ENCODE measurements around the gene TSHZ3.

The TSHZ3 gene

GRCh38 chr19:31262725-31263191, 86.5 kb downstream of the TSHZ3 start:
- no peak for DNase-seq (ENCODE audit: low read depth, low spot score)

GRCh38 chr19:31261603-31262212, 87.5 kb downstream of the TSHZ3 start:
- DNase-seq (ENCODE audit: low read depth, low spot score) = no peak

GRCh38 chr19:31261019-31261602, 88.1 kb downstream of the TSHZ3 start:
- DNase-seq (ENCODE audit: low read depth, low spot score) = no peak

GRCh38 chr19:31260171-31260933, 88.9 kb downstream of the TSHZ3 start:
- DNase-seq (ENCODE audit: low read depth, low spot score) = no peak

- no peak for DNase-seq (ENCODE audit: low read depth, low spot score)
Observed at GRCh38 chr19:31258211-31259052, 90.8 kb downstream of the TSHZ3 start.

GRCh38 chr19:31257426-31258130, 91.7 kb downstream of the TSHZ3 start:
- no peak for DNase-seq (ENCODE audit: low read depth, low spot score)

GRCh38 chr19:31257025-31257424, 92.2 kb downstream of the TSHZ3 start:
- no peak for DNase-seq (ENCODE audit: low read depth, low spot score)

GRCh38 chr19:31256593-31256960, 92.7 kb downstream of the TSHZ3 start:
- no peak for DNase-seq (ENCODE audit: low read depth, low spot score)

- DNase-seq (ENCODE audit: low read depth, low spot score) = no peak
Observed at GRCh38 chr19:31255831-31256592, 93.2 kb downstream of the TSHZ3 start.

GRCh38 chr19:31255174-31255799, 93.9 kb downstream of the TSHZ3 start:
- no peak for DNase-seq (ENCODE audit: low read depth, low spot score)

- no peak for DNase-seq (ENCODE audit: low read depth, low spot score)
Observed at GRCh38 chr19:31254611-31255010, 94.6 kb downstream of the TSHZ3 start.

- DNase-seq (ENCODE audit: low read depth, low spot score) = no peak
Observed at GRCh38 chr19:31254180-31254551, 95.1 kb downstream of the TSHZ3 start.

GRCh38 chr19:31253526-31254179, 95.6 kb downstream of the TSHZ3 start:
- DNase-seq (ENCODE audit: low read depth, low spot score) = no peak

GRCh38 chr19:31252441-31252840, 96.8 kb downstream of the TSHZ3 start:
- DNase-seq (ENCODE audit: low read depth, low spot score) = no peak

- DNase-seq (ENCODE audit: low read depth, low spot score) = no peak
Observed at GRCh38 chr19:31249217-31249616, 100.0 kb downstream of the TSHZ3 start.

GRCh38 chr19:31235806-31236205, 113.4 kb downstream of the TSHZ3 start:
- DNase-seq (ENCODE audit: low read depth, low spot score) = no peak

GRCh38 chr19:31233295-31233800, 115.9 kb downstream of the TSHZ3 start:
- no peak for DNase-seq (ENCODE audit: low read depth, low spot score)

GRCh38 chr19:31232871-31233270, 116.4 kb downstream of the TSHZ3 start:
- DNase-seq (ENCODE audit: low read depth, low spot score) = no peak

- no peak for DNase-seq (ENCODE audit: low read depth, low spot score)
Observed at GRCh38 chr19:31232180-31232579, 117.1 kb downstream of the TSHZ3 start.
